Measurements from ENCODE around the gene TAS2R9.

- TF ChIP-seq GATA2 (IDR thresholded peaks at IDR 0.05; ENCODE audit: low read depth, low read length) (no peak), GATA3 (IDR thresholded peaks at IDR 0.05; ENCODE audit: low read depth, low read length) (no peak)
Measured at GRCh38 chr12:10838461-10838860, 28.5 kb upstream of the TAS2R9 start.
